AG04449 (cell line): ENCODE data around the gene GAS2L2.
"Not testable (repeated sequence)": the region's sequence is repeated elsewhere in the genome, so short reads cannot be mapped to it uniquely, and the experiment has no call there.

Experiments used
- CTCF ChIA-PET: fragments of 350-600 bp; formaldehyde crosslinking; extraction: SDS; loops from one replicate; lab custom pipeline; 2021; ENCODE audit warnings: antibody characterized with exemption; lab: Yijun Ruan, JAX
- POLR2A ChIA-PET: fragments of 400-600, 350-600 bp; formaldehyde crosslinking; extraction: SDS; loops from one replicate; lab custom pipeline; 2020; ENCODE audit warnings: antibody characterized with exemption, inconsistent platforms; lab: Yijun Ruan, JAX
- DNase-seq: peaks from one replicate; pipeline ENCODE4 v3.0.0-alpha.2; 2010; ENCODE audit warnings: low read depth, low spot score
- H3K4me3 ChIP-seq: 2 replicates; pipeline ENCODE4 v1.5.1; 2011; ENCODE audit warnings: low read depth, mild to moderate bottlenecking, control low read depth, low read length
- CTCF ChIP-seq: IDR thresholded peaks from one replicate; pipeline ENCODE4 v1.5.1; 2011; ENCODE audit warnings: mild to moderate bottlenecking, moderate library complexity, low read length, control low read depth, inconsistent platforms; ENCODE audit not compliant: insufficient read depth; ENCODE audit errors: missing control alignments

GAS2L2 gene

DNA sequence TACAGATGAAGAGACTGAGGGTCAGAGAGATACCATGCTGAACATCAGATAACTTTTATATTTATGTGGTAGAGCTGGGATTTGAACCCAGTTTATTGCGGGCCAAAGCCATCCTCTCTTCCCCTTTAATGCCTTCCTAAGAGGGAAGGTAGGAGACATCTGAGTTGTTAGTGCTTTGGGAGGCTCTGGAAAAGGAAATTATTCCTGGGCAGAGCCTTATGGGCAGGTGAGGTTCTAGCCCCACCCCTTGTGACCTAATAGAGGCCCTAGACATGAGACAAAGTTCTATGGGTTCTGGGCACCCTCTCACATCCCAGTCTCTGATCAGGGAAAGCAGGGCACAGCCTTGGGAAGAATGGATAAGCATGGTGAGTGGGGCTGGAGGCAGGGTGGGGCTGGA, 7.5 kb upstream of the GAS2L2 start, which contains the start of gene C17orf50:
Gene C17orf50, plus strand, starts transcription at position 301 of the 400 bp plus-strand sequence. Its CDS starts 55 bp downstream, at position 356.
- TF ChIP-seq CTCF: no peak
- no peak for DNase-seq
- no peak within 1 kb of the TSS for H3K4me3 ChIP-seq
- CTCF ChIA-PET: interaction anchor here (1.0 to 28.6 kb wide), 9 partner anchors 8 to 147 kb away, joined by 3 to 819 read pairs (median 9); partner anchors contain the start of genes MMP28 and TAF15
- POLR2A ChIA-PET: no interaction called here

DNA sequence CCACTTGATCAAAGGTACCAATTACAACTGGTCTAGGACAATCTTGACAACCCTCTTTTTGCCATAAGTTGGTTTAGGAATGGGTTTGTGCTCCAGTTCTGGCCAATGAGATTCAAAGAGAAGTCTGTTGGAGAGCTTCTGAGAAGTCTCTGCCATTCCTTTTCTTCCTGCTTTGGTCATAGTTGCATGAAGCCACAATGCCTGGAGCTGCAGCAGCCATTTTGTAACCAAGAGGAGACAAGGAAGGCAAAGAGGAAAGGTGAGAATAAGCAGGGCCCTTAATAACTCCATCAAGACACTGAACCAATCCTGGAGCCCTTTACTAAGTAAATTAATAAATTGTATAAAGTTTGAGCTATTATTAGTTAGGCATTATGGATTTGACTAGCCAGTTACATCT, 4.2 kb upstream of the GAS2L2 start:
- DNase-seq: no peak
- no peak for TF ChIP-seq CTCF
- no peak overlapping the region for H3K4me3 ChIP-seq
- POLR2A ChIA-PET: no interaction called here
- CTCF ChIA-PET: interaction anchor here (0.8 to 28.6 kb wide), 11 partner anchors 10 to 144 kb away, joined by 3 to 819 read pairs (median 4); partner anchors contain the start of gene TAF15

DNA sequence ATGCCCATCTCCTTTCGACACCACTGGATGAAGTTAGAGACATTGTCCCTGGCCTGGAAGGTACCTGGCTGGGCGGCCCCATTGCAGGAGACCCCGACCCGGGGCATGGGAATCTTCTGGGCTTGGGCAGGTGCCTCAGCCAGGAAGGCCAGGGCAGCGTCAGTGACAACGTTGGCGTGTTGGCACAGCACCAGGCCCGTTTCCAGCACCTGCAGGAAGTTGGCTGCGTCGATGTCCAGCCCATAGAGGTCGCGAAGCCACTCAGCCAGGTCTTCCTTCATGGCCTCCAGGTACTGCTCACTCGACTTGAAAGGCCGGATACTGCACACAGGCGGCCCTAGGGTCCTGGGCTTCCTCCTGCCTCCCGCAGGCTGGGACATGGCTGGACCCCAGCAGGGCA, 568 bp downstream of the GAS2L2 start:
- H3K4me3 ChIP-seq: no peak overlapping the region
- ChIA-PET CTCF (interaction anchor here (0.6 to 12.9 kb wide), 5 partner anchors 12 to 145 kb away, joined by 3 to 565 read pairs (median 6); no protein-coding TSS in a partner anchor), POLR2A (no interaction called here)
- no peak for DNase-seq
- TF ChIP-seq CTCF: no peak

DNA sequence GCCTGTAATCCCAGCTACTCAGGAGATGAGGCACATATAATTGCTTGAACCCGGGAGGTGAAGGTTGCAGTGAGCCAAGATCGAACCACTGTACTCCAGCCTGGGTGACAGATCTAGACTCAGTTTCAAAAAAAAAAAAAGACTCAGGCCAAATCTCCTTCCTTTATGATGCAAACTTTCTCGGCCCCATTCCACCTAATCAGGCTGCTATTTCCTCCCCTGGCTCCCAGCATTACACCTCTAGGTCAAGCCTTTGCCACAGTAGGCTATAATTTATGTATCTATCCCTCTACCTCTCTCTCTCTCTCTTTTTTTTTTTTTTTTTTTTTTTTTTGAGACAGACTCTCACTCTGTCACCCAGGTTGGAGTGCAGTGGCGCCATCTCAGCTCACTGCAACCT, 1.5 kb downstream of the GAS2L2 start:
- CTCF ChIA-PET: interaction anchor here (0.7 to 12.9 kb wide), 9 partner anchors 9 to 197 kb away, joined by 3 to 565 read pairs (median 48); partner anchors contain the start of genes C17orf50 and TAF15
- H3K4me3 ChIP-seq, DNase-seq, POLR2A ChIA-PET: not testable (repeated sequence)

DNA sequence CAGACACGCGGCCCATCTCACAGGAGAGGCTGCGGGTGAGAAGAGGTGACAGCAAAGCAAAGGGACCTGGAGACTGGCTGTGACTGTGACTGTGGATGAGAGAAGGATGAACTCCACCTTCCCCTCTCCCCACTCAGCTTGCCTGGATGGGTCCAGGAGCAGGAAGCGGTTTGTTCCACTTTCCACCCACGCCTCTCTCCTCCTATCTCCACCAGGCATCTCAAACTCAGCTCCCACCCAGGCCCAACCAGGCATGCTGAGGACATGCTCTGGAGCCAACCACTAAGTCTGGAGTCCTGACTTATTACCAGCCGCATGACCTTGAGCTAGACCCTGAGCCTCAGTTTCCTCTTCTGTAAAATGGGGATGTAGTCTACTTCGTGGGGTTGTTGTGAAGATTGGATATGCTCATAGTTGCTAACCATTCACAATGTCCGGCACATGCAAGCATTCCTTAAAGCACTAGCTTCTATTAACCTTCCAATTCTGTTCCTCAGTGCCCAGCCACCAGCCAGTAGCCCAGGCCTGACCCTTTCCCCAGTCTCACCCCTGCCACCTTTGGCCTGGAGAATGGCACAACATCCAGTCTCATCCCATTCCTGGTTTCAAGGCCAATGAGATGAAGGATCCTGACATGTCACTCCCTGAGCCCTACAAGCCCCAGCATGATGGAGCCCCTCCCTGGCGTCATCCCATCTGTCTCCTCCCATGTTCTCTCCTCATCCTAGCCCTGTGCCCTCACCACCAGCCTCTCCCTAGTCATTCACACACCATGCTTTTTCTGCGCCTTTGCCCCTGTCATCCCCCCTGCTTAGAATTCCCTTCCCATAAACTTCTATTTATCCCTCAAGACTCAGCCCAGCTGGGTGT, 2.3 kb downstream of the GAS2L2 start:
- DNase-seq: no peak
- H3K4me3 ChIP-seq: no peak overlapping the region
- POLR2A ChIA-PET: interaction anchor here (0.8 kb wide), 1 partner anchor 136 kb away, joined by 3 read pairs; no protein-coding TSS in a partner anchor
- CTCF ChIA-PET: interaction anchor here (0.7 to 12.9 kb wide), 8 partner anchors 10 to 212 kb away, joined by 3 to 565 read pairs (median 49); partner anchors contain the start of genes C17orf50 and TAF15
- TF ChIP-seq CTCF: no peak

- POLR2A ChIA-PET: interaction anchor here (0.8 kb wide), 1 partner anchor 59 kb away, joined by 4 read pairs; the partner anchor contains the start of gene TAF15
- TF ChIP-seq CTCF: no peak
- no peak for DNase-seq
- peak overlapping the region; percentile 30 for H3K4me3 ChIP-seq
- CTCF ChIA-PET: interaction anchor here (0.6 to 12.9 kb wide), 16 partner anchors 11 to 438 kb away, joined by 3 to 565 read pairs (median 32); partner anchors contain the start of genes C17orf50, RASL10B and TAF15
Measured at GRCh38 chr17:35749560-35750412, 3.3 kb downstream of the GAS2L2 start.
